Vagina (tissue), 2 donors: ENCODE measurements around the gene SPTSSA. TPM values are rescaled to one million over a fixed set of nuclear protein-coding genes. Genes with fewer than 3 reads are reported as not detected.

Experiments
- DNase-seq, 2 donors: peaks; one replicate each; pipeline ENCODE4 v3.0.0-alpha.2; 2017; ENCODE audit errors: extremely low spot score in 2 of 2
- H3K27ac ChIP-seq: fragments of 200-600 bp; sonication (generic); one replicate; pipeline ENCODE4 v1.5.1; 2019
- H3K27me3 ChIP-seq: fragments of 200-600 bp; sonication (generic); one replicate; pipeline ENCODE4 v1.5.1; 2019
- H3K36me3 ChIP-seq, 2 donors: fragments of 200-600 bp; sonication (generic); one replicate each; pipeline ENCODE4 v1.5.1; 2017 to 2019
- H3K4me1 ChIP-seq: fragments of 200-600 bp; sonication (generic); one replicate; pipeline ENCODE4 v1.5.1; 2019
- H3K4me3 ChIP-seq, 2 donors: fragments of 200-600 bp; sonication (generic); 1 replicate in 1 of 2; 2 replicates in 1 of 2; pipeline ENCODE4 v1.5.1; 2016 to 2019
- H3K9me3 ChIP-seq: fragments of 200-600 bp; sonication (generic); one replicate; pipeline ENCODE4 v1.5.1; 2019
- CTCF ChIP-seq, 3 experiments: fragments of 450-650 bp in 2 of 3; fragments of 200-600 bp in 1 of 3; sonication (generic) in 1 of 3; IDR thresholded peaks; one replicate each; pipeline ENCODE4 v1.5.1; 2017 to 2019; ENCODE audit warnings: antibody characterized with exemption in 3 of 3, mild to moderate bottlenecking in 2 of 3, moderate library complexity in 2 of 3
- POLR2A ChIP-seq, 2 donors: fragments of 450-650 bp; IDR thresholded peaks; one replicate each; pipeline ENCODE4 v1.6.1; 2017; ENCODE audit warnings: antibody characterized with exemption in 2 of 2, mild to moderate bottlenecking in 2 of 2, moderate library complexity in 2 of 2
- POLR2AphosphoS5 ChIP-seq, 2 donors: sonication (generic); formaldehyde crosslinking; IDR thresholded peaks; one replicate each; pipeline ENCODE4 v1.9.0; 2017; ENCODE audit warnings: antibody characterized with exemption in 2 of 2, mild to moderate bottlenecking in 2 of 2, low read depth in 1 of 2; ENCODE audit not compliant: insufficient read depth in 1 of 2
- intact Hi-C: fragments of 100-400 bp; cut with DNase I; formaldehyde crosslinking; loops from one replicate; pipeline ENCODE4 v1.15.1; 2023
- total RNA-seq: library from RNA; depleted of rRNA; stranded (reverse); fragments of >200 nt; gene quantifications from one replicate; pipeline ENCODE4 v1.2.3, GENCODE V29; 2016

SPTSSA gene
- total RNA-seq, 1 donor from 2014 or later, result 29.0 TPM

GRCh38 chr14:34438438-34438837 is 23.6 kb downstream of the SPTSSA start:
- no peak overlapping the region for H3K4me3 ChIP-seq

GRCh38 chr14:34437729-34438080 is 24.3 kb downstream of the SPTSSA start:
- intact Hi-C loops, result no loop called here
- Histone ChIP-seq H3K4me3 (no peak overlapping the region), H3K9me3 (no peaks in the 10 kb centered on the region), H3K27ac (no peak overlapping the region), H3K4me1 (peaks cover 22% of the 10 kb centered on the region), H3K36me3 (peaks cover 0 to 3% of the 10 kb centered on the region in 2 donors), H3K27me3 (no peaks in the 10 kb centered on the region)
- DNase-seq, result no peak
- TF ChIP-seq CTCF (IDR thresholded peaks at IDR 0.05) (no peak), POLR2A (IDR thresholded peaks at IDR 0.05) (no peak), POLR2AphosphoS5 (IDR thresholded peaks at IDR 0.05; ENCODE audit: insufficient read depth in 1 of 2, low read depth in 1 of 2) (no peak)

More at GRCh38 chr14:34438438-34438837, 23.6 kb downstream of the SPTSSA start:
- Histone ChIP-seq H3K9me3 (no peaks in the 10 kb centered on the region), H3K36me3 (peaks cover 0 to 2% of the 10 kb centered on the region in 2 donors), H3K27ac (no peak overlapping the region), H3K27me3 (no peaks in the 10 kb centered on the region), H3K4me1 (peaks cover 22% of the 10 kb centered on the region)
- intact Hi-C loops, result no loop called here
- TF ChIP-seq POLR2AphosphoS5 (IDR thresholded peaks at IDR 0.05; ENCODE audit: insufficient read depth in 1 of 2, low read depth in 1 of 2) (no peak), POLR2A (IDR thresholded peaks at IDR 0.05) (no peak), CTCF (IDR thresholded peaks at IDR 0.05) (no peak)
- DNase-seq, result no peak

GRCh38 chr14:34436960-34437728 is 24.9 kb downstream of the SPTSSA start:
- Histone ChIP-seq H3K27ac (no peak overlapping the region), H3K36me3 (peaks cover 0 to 3% of the 10 kb centered on the region in 2 donors), H3K9me3 (no peaks in the 10 kb centered on the region), H3K27me3 (no peaks in the 10 kb centered on the region), H3K4me1 (peaks cover 22% of the 10 kb centered on the region), H3K4me3 (no peak overlapping the region)
- intact Hi-C loops, result no loop called here
- TF ChIP-seq POLR2AphosphoS5 (IDR thresholded peaks at IDR 0.05; ENCODE audit: insufficient read depth in 1 of 2, low read depth in 1 of 2) (no peak), POLR2A (IDR thresholded peaks at IDR 0.05) (no peak), CTCF (IDR thresholded peaks at IDR 0.05) (no peak)
- no peak for DNase-seq

GRCh38 chr14:34436118-34436905 is 25.7 kb downstream of the SPTSSA start:
- Histone ChIP-seq H3K27me3 (no peaks in the 10 kb centered on the region), H3K27ac (no peak overlapping the region), H3K4me1 (peaks cover 22% of the 10 kb centered on the region), H3K4me3 (no peak overlapping the region), H3K9me3 (no peaks in the 10 kb centered on the region), H3K36me3 (peaks cover 0 to 3% of the 10 kb centered on the region in 2 donors)
- intact Hi-C loops, result no loop called here
- no peak for TF ChIP-seq CTCF (IDR thresholded peaks at IDR 0.05)
- TF ChIP-seq POLR2AphosphoS5 (IDR thresholded peaks at IDR 0.05; ENCODE audit: insufficient read depth in 1 of 2, low read depth in 1 of 2), result no peak
- TF ChIP-seq POLR2A (IDR thresholded peaks at IDR 0.05), result no peak
- no peak for DNase-seq
